ENCODE measurements around the gene PRG2. TPM values are rescaled to one million over a fixed set of nuclear protein-coding genes. Genes with fewer than 3 reads are reported as not detected.
"Not testable (repeated sequence)": the region's sequence is repeated elsewhere in the genome, so short reads cannot be mapped to it uniquely, and the experiment has no call there.

Gene PRG2
- total RNA-seq, 1 experiment from 2014 or later, result not detected

DNA sequence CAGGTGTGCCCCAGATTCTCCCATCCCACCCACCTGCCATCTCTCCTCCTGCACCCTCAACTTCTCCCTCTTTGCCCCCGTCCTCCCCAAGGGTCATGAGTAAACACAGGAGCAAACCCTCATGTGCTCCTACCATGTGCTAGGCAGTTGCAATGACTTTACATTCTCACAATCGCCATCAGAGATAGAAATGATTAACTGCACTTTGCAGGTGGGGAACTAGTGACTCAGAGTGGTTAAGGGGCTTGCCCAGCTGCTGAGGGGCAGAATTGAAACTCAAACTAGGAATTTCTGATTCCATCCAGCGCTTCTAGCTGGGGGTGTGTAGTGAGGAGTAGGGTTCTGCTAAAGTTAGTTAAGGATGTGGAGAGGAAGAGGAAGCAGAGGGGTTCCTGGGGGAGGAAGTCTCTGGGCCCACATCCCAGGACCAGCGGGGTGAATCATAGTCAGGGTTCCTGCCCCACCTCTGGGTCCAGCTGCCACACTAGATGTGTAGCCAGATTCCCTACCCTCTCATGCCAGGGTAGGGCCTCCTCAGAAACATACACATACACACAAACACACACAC, 16.0 kb upstream of the PRG2 start:
- Histone ChIP-seq H3K4me2 (ENCODE audit: low read depth, low read length, poor library complexity, severe bottlenecking) (no peak overlapping the region), H3K36me3 (ENCODE audit: insufficient read depth, low read length) (peaks cover 39% of the 10 kb centered on the region), H2AFZ (ENCODE audit: low read length) (no peak overlapping the region), H3K79me2 (ENCODE audit: low read length) (no peaks in the 10 kb centered on the region), H3K9me3 (ENCODE audit: low read length) (no peaks in the 10 kb centered on the region), H3K4me3 (ENCODE audit: low read length) (no peak overlapping the region), H3K27ac (ENCODE audit: low read length) (no peak overlapping the region), H4K20me1 (ENCODE audit: insufficient read depth, low read depth, low read length) (peaks cover 8% of the 10 kb centered on the region; the same call in 1 of the 2 replicates), H3K27me3 (ENCODE audit: low read length) (no peaks in the 10 kb centered on the region), H3K4me1 (ENCODE audit: low read length) (no peaks in the 10 kb centered on the region), H3K9me2 (replicated peaks; ENCODE audit: insufficient read depth, low read length) (no peaks in the 10 kb centered on the region), H3K9ac (ENCODE audit: low read length) (no peak overlapping the region)
- DNase-seq, result peak; percentile 54

DNA sequence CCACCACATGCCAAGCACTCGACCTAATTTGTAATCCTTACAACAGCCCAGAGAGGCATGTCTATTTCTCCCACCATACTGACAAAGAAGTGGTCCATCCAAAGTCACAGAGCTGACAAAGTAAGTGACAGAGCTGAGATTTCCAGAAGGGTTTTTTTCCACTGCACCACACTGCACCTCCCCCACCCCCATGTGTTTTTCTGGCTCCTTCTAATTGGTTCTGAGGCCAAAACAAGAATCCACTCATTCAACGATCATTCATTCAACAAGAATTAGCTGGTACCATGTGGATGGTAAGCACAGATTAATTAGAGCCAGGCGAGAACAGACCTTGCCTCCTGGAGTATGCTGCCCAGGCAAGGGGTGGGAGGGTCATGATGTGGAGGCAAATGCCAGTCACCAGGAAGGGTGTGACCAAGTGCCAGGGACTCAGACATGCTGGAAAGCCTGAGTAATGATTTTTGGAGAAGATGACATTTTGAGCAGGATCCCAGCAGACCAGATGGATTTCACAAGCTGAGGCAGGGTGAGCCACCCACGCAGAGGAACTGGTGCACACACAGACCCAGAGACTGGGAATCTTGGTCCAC, 14.9 kb upstream of the PRG2 start:
- Histone ChIP-seq H3K79me2 (ENCODE audit: low read length) (no peaks in the 10 kb centered on the region), H3K36me3 (ENCODE audit: insufficient read depth, low read length) (peaks cover 36% of the 10 kb centered on the region)

DNA sequence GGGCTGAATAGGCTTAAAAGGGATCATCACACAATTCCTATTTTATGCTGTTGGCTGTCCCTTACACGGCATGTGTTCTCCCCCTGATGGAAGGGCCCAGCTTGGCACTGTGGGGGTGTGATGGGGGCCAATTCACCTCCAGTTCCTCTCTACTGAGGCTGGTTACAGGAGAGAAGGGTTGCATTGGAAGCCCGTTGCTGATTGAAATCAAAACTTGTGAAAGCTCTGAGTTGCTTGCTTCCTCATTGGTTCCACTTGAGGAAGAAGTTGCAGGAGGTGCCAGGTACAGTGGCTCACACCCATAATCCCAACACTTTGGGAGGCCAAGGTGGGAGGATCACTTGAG, 13.3 kb upstream of the PRG2 start:
- no peak for DNase-seq
- Histone ChIP-seq H3K9me3 (ENCODE audit: low read length) (no peaks in the 10 kb centered on the region), H2AFZ (ENCODE audit: low read length) (no peak overlapping the region), H3K79me2 (ENCODE audit: low read length) (no peaks in the 10 kb centered on the region), H4K20me1 (ENCODE audit: insufficient read depth, low read depth, low read length) (0 out of 2 replicates have a peak, but pooled peaks cover 4% of the 10 kb centered on the region), H3K27ac (ENCODE audit: low read length) (no peak overlapping the region), H3K36me3 (ENCODE audit: insufficient read depth, low read length) (peaks cover 22% of the 10 kb centered on the region), H3K27me3 (ENCODE audit: low read length) (no peaks in the 10 kb centered on the region), H3K4me2 (ENCODE audit: low read depth, low read length, poor library complexity, severe bottlenecking) (no peak overlapping the region), H3K4me1 (ENCODE audit: low read length) (no peaks in the 10 kb centered on the region), H3K9ac (ENCODE audit: low read length) (no peak overlapping the region), H3K4me3 (ENCODE audit: low read length) (no peak overlapping the region), H3K9me2 (replicated peaks; ENCODE audit: insufficient read depth, low read length) (no peaks in the 10 kb centered on the region)

More for the DNA sequence above, 14.9 kb upstream of the PRG2 start:
- H3K4me2 ChIP-seq (ENCODE audit: low read depth, low read length, poor library complexity, severe bottlenecking), result no peak overlapping the region
- H2AFZ ChIP-seq (ENCODE audit: low read length), result no peak overlapping the region
- H3K9me2 ChIP-seq (replicated peaks; ENCODE audit: insufficient read depth, low read length), result no peaks in the 10 kb centered on the region
- no peak overlapping the region for H3K27ac ChIP-seq (ENCODE audit: low read length)
- H3K4me3 ChIP-seq (ENCODE audit: low read length), result no peak overlapping the region
- no peak for DNase-seq
- H3K9me3 ChIP-seq (ENCODE audit: low read length), result no peaks in the 10 kb centered on the region
- no peak overlapping the region for H3K9ac ChIP-seq (ENCODE audit: low read length)
- no peaks in the 10 kb centered on the region for H3K27me3 ChIP-seq (ENCODE audit: low read length)
- no peaks in the 10 kb centered on the region for H3K4me1 ChIP-seq (ENCODE audit: low read length)
- H4K20me1 ChIP-seq (ENCODE audit: insufficient read depth, low read depth, low read length), result peaks cover 8% of the 10 kb centered on the region; the same call in 1 of the 2 replicates

DNA sequence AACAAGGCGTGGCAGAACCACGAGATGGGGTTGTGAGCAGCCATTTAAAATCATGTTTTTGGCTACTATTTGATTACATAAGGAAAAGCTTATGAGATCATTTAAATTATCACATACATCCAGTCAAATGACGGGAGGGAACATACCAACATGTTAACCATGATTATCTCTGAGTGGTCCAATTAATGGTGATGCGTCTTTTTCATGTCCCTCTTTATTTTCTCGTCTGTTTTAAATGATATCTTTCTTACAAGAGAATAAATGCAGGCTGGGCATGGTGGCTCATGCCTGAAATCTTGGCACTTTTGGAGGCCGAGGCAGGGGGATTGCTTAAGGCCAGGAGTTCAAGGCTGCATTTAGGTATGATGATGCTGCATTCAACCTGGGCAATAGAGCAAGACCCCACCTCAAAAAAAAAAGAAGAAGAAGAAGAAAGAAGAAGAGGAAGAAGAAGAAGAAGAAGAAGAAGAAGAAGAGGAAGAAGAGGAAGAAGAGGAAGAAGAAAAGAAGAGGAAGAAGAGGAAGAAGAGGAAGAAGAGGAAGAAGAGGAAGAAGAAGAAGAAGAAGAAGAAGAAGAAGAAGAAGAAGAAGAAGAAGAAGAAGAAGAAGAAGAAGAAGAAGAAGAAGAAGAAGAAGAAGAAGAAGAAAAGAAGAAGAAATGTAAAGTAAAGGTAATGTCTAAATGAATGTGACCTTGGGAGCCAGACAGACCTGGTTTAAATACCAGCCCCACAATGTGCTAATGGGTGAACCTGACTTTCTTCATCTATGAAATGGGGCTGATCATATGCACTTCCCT, 12.8 kb upstream of the PRG2 start:
- H2AFZ ChIP-seq (ENCODE audit: low read length); H3K9me3 ChIP-seq (ENCODE audit: low read length); H3K27ac ChIP-seq (ENCODE audit: low read length); H3K4me3 ChIP-seq (ENCODE audit: low read length); DNase-seq; H3K4me1 ChIP-seq (ENCODE audit: low read length); H3K79me2 ChIP-seq (ENCODE audit: low read length); H3K4me2 ChIP-seq (ENCODE audit: low read depth, low read length, poor library complexity, severe bottlenecking); H3K27me3 ChIP-seq (ENCODE audit: low read length); H3K9ac ChIP-seq (ENCODE audit: low read length); H3K9me2 ChIP-seq (replicated peaks; ENCODE audit: insufficient read depth, low read length); H4K20me1 ChIP-seq (ENCODE audit: insufficient read depth, low read depth, low read length): not testable (repeated sequence)
- H3K36me3 ChIP-seq (ENCODE audit: insufficient read depth, low read length), result peaks cover 16% of the 10 kb centered on the region

DNA sequence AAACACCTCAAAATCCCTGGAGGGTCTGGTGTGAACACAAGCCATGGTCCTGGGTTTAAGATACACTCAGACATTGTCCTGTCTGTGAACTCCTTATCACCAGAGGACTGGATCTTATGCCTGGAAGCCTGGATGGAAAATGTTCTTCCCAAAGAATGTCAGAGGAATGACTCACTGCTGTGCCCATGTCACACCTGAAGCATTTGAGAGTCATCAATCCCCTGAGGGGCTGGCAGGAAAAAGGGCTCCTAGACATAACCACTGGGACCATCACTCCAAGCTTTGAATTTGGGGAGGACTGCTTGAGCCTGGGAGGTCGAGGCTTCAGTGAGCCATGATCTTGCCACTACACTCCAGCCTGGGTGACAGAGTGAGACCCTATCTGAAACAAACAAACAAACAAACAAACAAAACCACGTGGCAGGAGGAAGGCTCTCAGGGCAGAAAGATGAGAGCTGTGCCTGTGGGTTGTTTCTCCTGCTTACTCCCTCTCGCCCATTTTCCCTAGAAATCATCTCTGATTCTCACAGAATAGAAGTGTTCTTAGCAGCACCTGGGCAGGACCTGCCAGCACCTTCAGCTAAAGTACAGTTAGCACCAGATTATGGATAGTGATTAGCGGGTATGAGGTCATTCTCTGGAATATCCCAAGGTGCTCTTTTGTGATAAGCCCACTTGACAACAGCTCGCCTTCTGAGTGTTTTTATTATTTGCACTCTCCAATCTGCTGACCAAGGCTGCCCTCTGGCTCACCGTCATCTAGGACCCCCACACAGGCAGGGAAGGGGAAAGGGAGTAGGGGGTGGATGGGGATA, 11.9 kb upstream of the PRG2 start:
- H3K9me3 ChIP-seq (ENCODE audit: low read length), result no peaks in the 10 kb centered on the region
- no peak overlapping the region for H3K9ac ChIP-seq (ENCODE audit: low read length)
- no peaks in the 10 kb centered on the region for H3K79me2 ChIP-seq (ENCODE audit: low read length)
- no peak overlapping the region for H3K4me2 ChIP-seq (ENCODE audit: low read depth, low read length, poor library complexity, severe bottlenecking)
- H3K36me3 ChIP-seq (ENCODE audit: insufficient read depth, low read length), result peaks cover 8% of the 10 kb centered on the region
- H3K27ac ChIP-seq (ENCODE audit: low read length), result no peak overlapping the region
- DNase-seq, result no peak
- H3K4me1 ChIP-seq (ENCODE audit: low read length), result no peaks in the 10 kb centered on the region
- no peaks in the 10 kb centered on the region for H3K9me2 ChIP-seq (replicated peaks; ENCODE audit: insufficient read depth, low read length)
- no peak overlapping the region for H2AFZ ChIP-seq (ENCODE audit: low read length)
- no peaks in the 10 kb centered on the region for H3K27me3 ChIP-seq (ENCODE audit: low read length)
- H4K20me1 ChIP-seq (ENCODE audit: insufficient read depth, low read depth, low read length), result 0 out of 2 replicates have a peak, but pooled peaks cover 1% of the 10 kb centered on the region
- H3K4me3 ChIP-seq (ENCODE audit: low read length), result no peak overlapping the region

GRCh38 chr11:57399972-57400578, 9.6 kb upstream of the PRG2 start:
- Histone ChIP-seq H3K9me3 (ENCODE audit: low read length) (no peaks in the 10 kb centered on the region), H3K9ac (ENCODE audit: low read length) (no peak overlapping the region), H2AFZ (ENCODE audit: low read length) (no peak overlapping the region), H3K9me2 (replicated peaks; ENCODE audit: insufficient read depth, low read length) (no peaks in the 10 kb centered on the region), H3K4me2 (ENCODE audit: low read depth, low read length, poor library complexity, severe bottlenecking) (no peak overlapping the region), H3K79me2 (ENCODE audit: low read length) (no peaks in the 10 kb centered on the region), H3K27ac (ENCODE audit: low read length) (no peak overlapping the region), H3K36me3 (ENCODE audit: insufficient read depth, low read length) (no peaks in the 10 kb centered on the region), H3K27me3 (ENCODE audit: low read length) (no peaks in the 10 kb centered on the region), H3K4me3 (ENCODE audit: low read length) (no peak overlapping the region), H3K4me1 (ENCODE audit: low read length) (no peaks in the 10 kb centered on the region), H4K20me1 (ENCODE audit: insufficient read depth, low read depth, low read length) (no peaks in the 10 kb centered on the region)
- no peak for DNase-seq

DNA sequence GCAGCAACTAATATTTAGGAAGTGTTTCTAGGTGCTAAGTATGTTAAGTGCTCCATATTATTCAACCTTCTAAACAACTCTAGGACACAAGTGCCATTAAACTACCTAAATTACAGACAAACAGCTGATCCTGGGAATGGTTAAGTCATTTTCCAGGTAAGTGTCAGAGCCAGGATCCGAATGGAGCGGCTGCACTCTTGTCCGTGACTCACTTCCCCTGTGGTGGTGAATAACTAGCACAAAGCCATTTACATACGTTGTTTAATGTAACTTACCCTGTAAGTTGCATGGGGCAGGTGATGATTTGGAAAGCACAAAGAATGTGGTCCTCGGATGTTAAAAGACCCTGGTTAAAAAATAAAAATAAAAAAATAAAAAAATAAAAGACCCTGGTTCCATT, 8.8 kb upstream of the PRG2 start:
- H3K9ac ChIP-seq (ENCODE audit: low read length), result no peak overlapping the region
- no peak overlapping the region for H3K27ac ChIP-seq (ENCODE audit: low read length)
- H3K79me2 ChIP-seq (ENCODE audit: low read length), result no peaks in the 10 kb centered on the region
- no peaks in the 10 kb centered on the region for H3K36me3 ChIP-seq (ENCODE audit: insufficient read depth, low read length)
- no peaks in the 10 kb centered on the region for H3K4me1 ChIP-seq (ENCODE audit: low read length)
- no peaks in the 10 kb centered on the region for H4K20me1 ChIP-seq (ENCODE audit: insufficient read depth, low read depth, low read length)
- no peak overlapping the region for H3K4me3 ChIP-seq (ENCODE audit: low read length)
- H3K9me2 ChIP-seq (replicated peaks; ENCODE audit: insufficient read depth, low read length), result no peaks in the 10 kb centered on the region
- no peak overlapping the region for H3K4me2 ChIP-seq (ENCODE audit: low read depth, low read length, poor library complexity, severe bottlenecking)
- no peaks in the 10 kb centered on the region for H3K27me3 ChIP-seq (ENCODE audit: low read length)
- DNase-seq, result no peak
- no peak overlapping the region for H2AFZ ChIP-seq (ENCODE audit: low read length)
- H3K9me3 ChIP-seq (ENCODE audit: low read length), result no peaks in the 10 kb centered on the region
